HG03196 (cell line): ENCODE measurements around the gene DPCD.

ENCODE experiments used
- ATAC-seq: cut with Tn5 transposase; IDR thresholded peaks from one replicate; pipeline ENCODE4 v1.9.1; 2021; ENCODE audit not compliant: unreplicated experiment

Gene DPCD

GRCh38 chr10:101587725-101588653 lies at the start of gene DPCD, which contains the start of gene POLL:
Gene DPCD, plus strand, starts transcription at chr10:101588321. Its CDS starts 16 bp downstream, at chr10:101588337.
Gene POLL, minus strand, starts transcription at chr10:101588257. Its CDS starts 897 bp downstream, at chr10:101587360.
- peak; percentile 89 for ATAC-seq

- no peak for ATAC-seq
Measured at GRCh38 chr10:101538446-101538845, 49.7 kb upstream of the DPCD start.

- no peak for ATAC-seq
Measured at GRCh38 chr10:101545898-101546297, 42.2 kb upstream of the DPCD start.

GRCh38 chr10:101550965-101551364 lies 37.2 kb upstream of the DPCD start:
- ATAC-seq = no peak

- no peak for ATAC-seq
Measured at GRCh38 chr10:101552442-101552841, 35.7 kb upstream of the DPCD start.

- no peak for ATAC-seq
Measured at GRCh38 chr10:101557541-101557940, 30.6 kb upstream of the DPCD start.

- ATAC-seq = no peak
Measured at GRCh38 chr10:101558204-101558603, 29.9 kb upstream of the DPCD start.

- no peak for ATAC-seq
Measured at GRCh38 chr10:101558671-101559595, 29.2 kb upstream of the DPCD start.

GRCh38 chr10:101559596-101560297 lies 28.4 kb upstream of the DPCD start:
- ATAC-seq = no peak

- no peak for ATAC-seq
Measured at GRCh38 chr10:101560298-101561067, 27.6 kb upstream of the DPCD start.

- no peak for ATAC-seq
Measured at GRCh38 chr10:101561068-101561915, 26.8 kb upstream of the DPCD start.

GRCh38 chr10:101562231-101562630 lies 25.9 kb upstream of the DPCD start:
- ATAC-seq = no peak

- ATAC-seq = no peak
Measured at GRCh38 chr10:101563007-101563406, 25.1 kb upstream of the DPCD start.

GRCh38 chr10:101563497-101564040 lies 24.6 kb upstream of the DPCD start:
- no peak for ATAC-seq

- ATAC-seq = no peak
Measured at GRCh38 chr10:101564490-101564991, 23.6 kb upstream of the DPCD start.

- no peak for ATAC-seq
Measured at GRCh38 chr10:101565370-101565900, 22.7 kb upstream of the DPCD start.

- ATAC-seq = no peak
Measured at GRCh38 chr10:101565936-101566332, 22.2 kb upstream of the DPCD start.

GRCh38 chr10:101566333-101567164 lies 21.6 kb upstream of the DPCD start:
- ATAC-seq = no peak
